Sigmoid colon (tissue), 4 donors: ENCODE data around the gene OLFM4.

Experiments used
- CTCF ChIP-seq, 4 experiments: fragments of 450-650 bp in 3 of 4; fragments of 200-600 bp in 1 of 4; IDR thresholded peaks; one replicate each; pipeline ENCODE4 v1.5.1; 2016 to 2019; ENCODE audit warnings: antibody characterized with exemption in 4 of 4, mild to moderate bottlenecking in 3 of 4, moderate library complexity in 2 of 4
- POLR2A ChIP-seq, 2 donors: fragments of 450-650 bp; IDR thresholded peaks; one replicate each; pipeline ENCODE4 v1.6.1; 2016; ENCODE audit warnings: antibody characterized with exemption in 2 of 2, mild to moderate bottlenecking in 2 of 2, moderate library complexity in 2 of 2
- POLR2AphosphoS5 ChIP-seq, 4 donors: sonication (generic); formaldehyde crosslinking; IDR thresholded peaks; one replicate each; pipeline ENCODE4 v1.6.1; 2017; ENCODE audit warnings: antibody characterized with exemption in 4 of 4

GRCh38 chr13:53060840-53061490 is 32.4 kb downstream of the OLFM4 start:
- TF ChIP-seq CTCF (IDR thresholded peaks at IDR 0.05): no peak
- no peak for TF ChIP-seq POLR2A (IDR thresholded peaks at IDR 0.05)
- no peak for TF ChIP-seq POLR2AphosphoS5 (IDR thresholded peaks at IDR 0.05)
